ENCODE results near the gene STAT3. TPM values are rescaled to one million over a fixed set of nuclear protein-coding genes. Genes with fewer than 3 reads are reported as not detected.
"Not testable (repeated sequence)": the region's sequence is repeated elsewhere in the genome, so short reads cannot be mapped to it uniquely, and the experiment has no call there.

STAT3 gene
- polyA plus RNA-seq, 3 donors from 2014 or later = 110 to 205 (median 127) TPM

DNA sequence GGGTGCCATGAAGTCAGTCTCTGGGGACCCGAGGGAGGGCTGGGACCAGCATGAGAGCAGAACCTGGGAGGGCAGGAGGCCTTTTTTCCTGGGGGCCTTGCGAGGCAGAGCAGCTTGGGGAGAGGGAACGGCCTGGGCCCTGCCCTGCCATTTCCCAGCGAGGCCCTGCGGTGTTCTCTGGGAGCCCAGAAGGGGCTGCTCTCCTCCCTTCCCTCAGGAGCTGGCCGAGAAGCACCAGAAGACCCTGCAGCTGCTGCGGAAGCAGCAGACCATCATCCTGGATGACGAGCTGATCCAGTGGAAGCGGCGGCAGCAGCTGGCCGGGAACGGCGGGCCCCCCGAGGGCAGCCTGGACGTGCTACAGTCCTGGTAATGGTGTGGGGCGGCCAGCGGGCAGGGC is 88.3 kb downstream of the STAT3 start:
- not testable (repeated sequence) for H3K27ac Mint-ChIP-seq; H3K9me3 Mint-ChIP-seq; H3K27me3 Mint-ChIP-seq (ENCODE audit: low read depth in 3 of 3); H3K4me1 Mint-ChIP-seq; DNase-seq; H3K4me3 Mint-ChIP-seq
- peaks cover 17 to 42% (median 22%) of the 10 kb centered on the region in 3 donors for H3K36me3 Mint-ChIP-seq

DNA sequence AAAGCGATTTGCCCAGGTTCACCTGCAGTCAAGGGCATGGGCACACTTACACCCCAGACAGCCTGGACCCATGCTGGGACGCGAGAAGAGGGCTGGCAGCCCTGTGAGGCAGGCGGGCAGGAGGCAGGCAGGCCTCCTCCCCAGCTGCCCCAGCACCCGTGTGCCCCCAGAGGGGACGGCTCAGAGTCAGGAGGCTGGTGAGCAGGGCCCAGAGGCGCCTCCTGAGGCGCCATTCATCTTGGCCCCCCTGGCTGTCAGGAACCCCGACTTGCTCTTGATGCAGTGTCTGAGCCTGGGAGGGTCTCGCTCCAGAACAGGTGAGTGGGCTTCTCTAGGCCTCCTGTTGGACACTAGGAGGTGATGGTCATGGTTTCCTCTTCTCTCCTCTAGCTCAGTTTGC is 88.9 kb downstream of the STAT3 start:
- H3K27me3 Mint-ChIP-seq (ENCODE audit: low read depth in 3 of 3); DNase-seq; H3K9me3 Mint-ChIP-seq; H3K4me3 Mint-ChIP-seq; H3K27ac Mint-ChIP-seq; H3K4me1 Mint-ChIP-seq: not testable (repeated sequence)
- peaks cover 17 to 40% (median 22%) of the 10 kb centered on the region in 3 donors for H3K36me3 Mint-ChIP-seq

DNA sequence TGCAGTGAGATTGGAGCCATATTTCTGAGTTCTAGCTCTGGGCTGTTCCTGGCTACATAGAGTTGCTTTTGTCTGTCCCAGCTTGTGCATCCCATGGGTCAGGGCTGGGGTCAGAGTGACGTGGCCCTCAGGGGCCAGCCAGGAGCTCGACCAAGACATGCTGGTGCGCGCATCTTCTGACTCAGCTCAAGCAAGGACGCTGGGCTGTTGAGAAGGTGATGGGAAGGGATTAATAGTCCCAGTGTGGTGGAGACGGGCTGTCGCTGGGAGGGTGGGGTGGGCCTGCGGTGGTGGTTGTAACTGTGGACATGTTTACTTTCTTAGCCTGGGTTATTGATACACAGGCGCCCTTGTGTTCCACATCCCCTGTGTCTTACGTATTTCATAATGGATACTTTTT is 90.5 kb downstream of the STAT3 start:
- not testable (repeated sequence) for H3K9me3 Mint-ChIP-seq; H3K4me3 Mint-ChIP-seq; H3K4me1 Mint-ChIP-seq; H3K27ac Mint-ChIP-seq; H3K27me3 Mint-ChIP-seq (ENCODE audit: low read depth in 3 of 3); DNase-seq
- peaks cover 10 to 35% (median 15%) of the 10 kb centered on the region in 3 donors for H3K36me3 Mint-ChIP-seq

DNA sequence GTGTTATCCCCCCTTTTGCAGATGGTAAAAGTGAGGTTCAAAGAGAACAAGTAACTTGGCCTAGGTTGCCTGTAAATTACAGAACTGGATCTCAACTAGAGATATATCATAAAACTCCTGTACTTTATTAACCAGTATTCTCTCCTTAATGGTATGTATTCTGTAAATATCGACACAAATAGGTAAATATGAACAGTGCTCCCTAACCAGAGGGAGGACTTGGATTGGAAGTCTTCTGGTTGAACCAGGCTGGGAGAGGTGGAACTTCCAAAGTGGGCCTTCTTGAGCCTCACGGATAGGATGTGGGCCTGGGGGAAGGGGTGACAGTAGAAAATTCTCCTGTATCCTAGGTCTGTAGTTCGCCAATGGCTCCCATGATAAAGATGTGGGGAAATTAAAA is 92.2 kb downstream of the STAT3 start:
- no peaks in the 10 kb centered on the region for H3K27me3 Mint-ChIP-seq (ENCODE audit: low read depth in 3 of 3)
- peaks cover 4 to 25% (median 6%) of the 10 kb centered on the region in 3 donors for H3K36me3 Mint-ChIP-seq
- no peak for DNase-seq
- H3K4me1 Mint-ChIP-seq = peaks cover 5 to 17% of the 10 kb centered on the region in 2 donors
- no peak overlapping the region for H3K4me3 Mint-ChIP-seq
- H3K9me3 Mint-ChIP-seq = no peaks in the 10 kb centered on the region
- H3K27ac Mint-ChIP-seq = no peak overlapping the region

DNA sequence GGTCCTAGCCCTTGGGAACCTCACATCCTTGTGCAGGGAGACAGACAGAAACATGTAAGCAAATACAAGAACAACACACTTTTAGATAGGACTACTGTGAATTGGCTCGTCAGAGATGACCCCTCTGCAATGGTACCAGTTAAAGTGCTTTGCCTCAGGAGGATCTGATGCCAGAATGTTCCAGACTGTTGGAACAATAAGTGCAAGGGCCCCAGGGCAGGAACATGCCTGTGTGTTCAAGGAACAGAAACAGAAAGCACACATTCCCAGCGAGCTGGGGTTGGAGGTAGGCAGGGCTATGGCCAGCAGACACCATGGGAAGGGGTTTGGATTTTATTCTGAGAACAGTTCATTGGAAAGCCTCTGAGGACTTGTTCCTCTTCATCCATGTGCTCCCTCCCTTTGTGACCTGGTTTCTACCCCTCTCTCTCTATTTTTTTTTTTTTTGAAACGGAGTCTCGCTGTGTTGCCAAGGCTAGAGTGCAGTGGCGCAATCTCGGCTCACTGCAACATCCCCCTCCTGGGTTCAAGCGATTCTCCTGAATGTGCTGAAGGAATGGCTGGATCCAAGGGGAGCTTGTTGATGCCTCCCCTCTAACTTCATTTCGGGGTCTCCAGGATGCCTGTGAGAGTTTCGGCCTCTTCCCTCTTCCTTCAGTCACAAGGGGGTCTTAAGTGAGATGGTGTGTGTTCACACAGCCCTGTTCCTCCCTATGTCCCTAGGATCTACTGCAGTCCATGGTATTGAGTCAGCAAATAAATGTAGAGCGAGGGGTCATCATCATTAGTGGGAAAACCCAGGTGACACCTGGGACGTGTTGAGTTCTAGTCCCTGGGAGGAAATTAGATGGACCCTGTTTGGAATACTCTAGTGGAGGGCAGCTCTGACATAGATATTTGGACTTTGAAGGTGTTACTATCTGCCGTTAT is 93.5 kb downstream of the STAT3 start:
- DNase-seq = no peak
- Mint-ChIP-seq H3K9me3 (no peaks in the 10 kb centered on the region), H3K27me3 (ENCODE audit: low read depth in 3 of 3) (no peaks in the 10 kb centered on the region), H3K36me3 (peaks cover 4 to 22% (median 6%) of the 10 kb centered on the region in 3 donors), H3K27ac (peak overlapping the region in 1 of 6 donors; percentile 84), H3K4me1 (peaks cover 14 to 29% of the 10 kb centered on the region in 2 donors), H3K4me3 (no peak overlapping the region)

DNA sequence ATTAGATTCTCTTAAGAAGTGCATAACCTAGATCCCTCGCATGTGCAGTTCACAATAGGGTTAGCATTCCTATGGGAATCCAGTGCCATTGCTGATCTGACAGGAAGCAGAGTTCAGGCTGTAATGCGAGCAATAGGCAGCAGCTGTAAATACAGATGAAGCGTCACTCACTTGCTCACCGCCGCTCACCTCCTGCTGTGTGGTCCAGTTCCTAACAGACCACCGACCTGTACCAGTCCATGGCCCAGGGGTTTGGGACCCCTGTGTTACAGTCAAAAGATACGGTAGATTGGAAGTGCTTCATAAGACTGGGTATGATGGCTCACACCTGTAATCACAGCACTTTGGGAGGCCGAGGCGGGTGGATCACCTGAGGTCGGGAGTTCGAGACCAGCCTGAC is 97.1 kb downstream of the STAT3 start:
- peaks cover 38 to 58% of the 10 kb centered on the region in 2 donors for H3K4me1 Mint-ChIP-seq
- H3K4me3 Mint-ChIP-seq = no peak overlapping the region
- H3K9me3 Mint-ChIP-seq = no peaks in the 10 kb centered on the region
- H3K27me3 Mint-ChIP-seq (ENCODE audit: low read depth in 3 of 3) = peaks cover 1 to 2% (median 2%) of the 10 kb centered on the region in 3 donors
- peak overlapping the region in 3 of 6 donors; percentile 16 to 54 (median 22) for H3K27ac Mint-ChIP-seq
- no peak for DNase-seq
- peaks cover 4 to 21% (median 6%) of the 10 kb centered on the region in 3 donors for H3K36me3 Mint-ChIP-seq

DNA sequence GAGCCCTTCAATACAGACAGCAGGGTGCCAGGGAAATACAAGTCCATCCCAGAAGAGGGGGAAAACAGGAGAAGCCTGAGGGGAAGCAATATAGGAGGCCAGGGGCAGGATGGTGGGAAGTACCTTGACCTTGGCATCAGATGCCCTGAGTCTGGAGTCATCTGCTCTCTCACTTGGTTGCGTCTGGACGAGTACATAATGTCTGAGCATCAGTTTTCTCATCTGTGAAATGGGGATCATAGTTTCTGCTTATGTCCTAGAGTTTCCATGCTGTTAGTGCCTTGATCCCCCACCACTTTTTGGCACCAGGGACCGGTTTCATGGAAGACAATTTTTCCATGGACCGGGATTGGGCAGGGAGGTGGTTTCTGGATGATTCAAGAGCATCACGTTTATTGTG is 97.7 kb downstream of the STAT3 start:
- H3K36me3 Mint-ChIP-seq = peaks cover 3 to 16% (median 5%) of the 10 kb centered on the region in 3 donors
- H3K9me3 Mint-ChIP-seq = no peaks in the 10 kb centered on the region
- peaks cover 1 to 2% (median 2%) of the 10 kb centered on the region in 3 donors for H3K27me3 Mint-ChIP-seq (ENCODE audit: low read depth in 3 of 3)
- H3K27ac Mint-ChIP-seq = peak overlapping the region; percentile 13 to 91 (median 82)
- H3K4me1 Mint-ChIP-seq = peaks cover 40 to 59% of the 10 kb centered on the region in 2 donors
- H3K4me3 Mint-ChIP-seq = peak overlapping the region in 4 of 5 donors; percentile 3 to 20 (median 12)
- DNase-seq = no peak

DNA sequence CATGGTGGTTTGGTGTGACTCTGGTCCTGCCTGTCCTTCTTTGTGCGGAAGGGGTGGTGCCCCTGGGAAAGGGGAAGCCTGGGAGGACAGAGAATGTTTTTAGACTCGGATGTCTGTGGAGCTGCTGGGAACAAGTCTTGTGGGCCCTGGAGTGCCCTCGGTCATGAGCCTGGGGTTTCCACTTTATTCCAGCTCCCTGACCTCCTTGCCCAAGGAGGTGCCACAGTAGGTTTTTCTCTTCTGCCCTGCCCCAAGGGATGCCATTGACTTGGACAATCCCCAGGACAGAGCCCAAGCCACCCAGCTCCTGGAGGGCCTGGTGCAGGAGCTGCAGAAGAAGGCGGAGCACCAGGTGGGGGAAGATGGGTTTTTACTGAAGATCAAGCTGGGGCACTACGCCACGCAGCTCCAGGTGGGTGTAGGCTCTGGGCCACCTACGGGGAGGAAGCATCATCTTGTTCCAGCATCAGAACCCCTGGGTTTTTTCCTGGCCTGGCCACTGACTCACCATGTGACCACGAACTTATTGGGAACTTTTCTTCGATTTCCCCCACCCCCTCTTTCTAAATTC is 98.5 kb downstream of the STAT3 start:
- no peak for DNase-seq
- H3K27me3 Mint-ChIP-seq (ENCODE audit: low read depth in 3 of 3) = peaks cover 1 to 2% (median 2%) of the 10 kb centered on the region in 3 donors
- H3K4me1 Mint-ChIP-seq = peaks cover 40 to 59% of the 10 kb centered on the region in 2 donors
- H3K9me3 Mint-ChIP-seq = no peaks in the 10 kb centered on the region
- H3K4me3 Mint-ChIP-seq = peak overlapping the region; percentile 68 to 88 (median 85)
- H3K27ac Mint-ChIP-seq = peak overlapping the region; percentile 54 to 91 (median 84)
- peaks cover 0 to 8% (median 0%) of the 10 kb centered on the region in 3 donors for H3K36me3 Mint-ChIP-seq

DNA sequence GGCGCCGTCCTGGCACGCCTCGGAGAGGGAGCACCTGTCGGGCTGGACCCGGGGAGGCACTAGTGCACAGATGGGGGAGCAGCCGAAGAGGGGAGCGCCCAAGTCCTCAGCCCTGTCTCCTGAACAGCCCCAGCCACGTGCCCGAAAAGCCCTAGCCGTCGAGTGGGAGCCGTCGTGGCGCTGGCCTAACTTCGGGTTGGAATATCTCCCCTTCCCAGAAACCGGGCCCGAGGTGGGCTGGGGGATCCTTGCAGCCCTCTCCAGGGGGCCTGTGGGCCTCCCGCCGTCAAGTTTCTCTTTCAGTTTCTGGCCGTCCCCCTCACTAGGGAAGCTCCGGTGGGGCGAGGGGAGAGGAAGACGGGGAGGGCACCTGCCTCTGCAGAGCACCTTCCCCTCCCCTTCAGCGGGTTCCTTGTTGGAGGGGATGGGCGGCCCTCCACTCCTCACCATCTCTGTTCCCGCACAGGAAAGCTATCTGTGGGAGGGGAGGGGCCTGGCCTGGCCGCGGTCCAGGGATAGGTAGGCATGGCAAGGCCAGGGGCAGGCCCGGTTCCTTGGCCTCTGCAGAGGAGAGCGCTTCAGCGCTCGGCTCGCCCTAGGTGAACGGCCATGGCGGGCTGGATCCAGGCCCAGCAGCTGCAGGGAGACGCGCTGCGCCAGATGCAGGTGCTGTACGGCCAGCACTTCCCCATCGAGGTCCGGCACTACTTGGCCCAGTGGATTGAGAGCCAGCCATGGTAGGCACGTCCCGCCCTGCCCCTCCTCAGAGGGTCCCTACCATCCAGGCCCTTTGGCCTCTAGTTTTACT is 99.2 kb downstream of the STAT3 start:
- peak overlapping the region; percentile 80 to 88 (median 87) for H3K4me3 Mint-ChIP-seq
- H3K9me3 Mint-ChIP-seq = no peaks in the 10 kb centered on the region
- peaks cover 0 to 8% (median 0%) of the 10 kb centered on the region in 3 donors for H3K36me3 Mint-ChIP-seq
- peak overlapping the region; percentile 54 to 91 (median 86) for H3K27ac Mint-ChIP-seq
- H3K4me1 Mint-ChIP-seq = peaks cover 40 to 59% of the 10 kb centered on the region in 2 donors
- peak; percentile 52 to 61 (median 56) for DNase-seq
- peaks cover 1 to 2% (median 2%) of the 10 kb centered on the region in 3 donors for H3K27me3 Mint-ChIP-seq (ENCODE audit: low read depth in 3 of 3)

DNA sequence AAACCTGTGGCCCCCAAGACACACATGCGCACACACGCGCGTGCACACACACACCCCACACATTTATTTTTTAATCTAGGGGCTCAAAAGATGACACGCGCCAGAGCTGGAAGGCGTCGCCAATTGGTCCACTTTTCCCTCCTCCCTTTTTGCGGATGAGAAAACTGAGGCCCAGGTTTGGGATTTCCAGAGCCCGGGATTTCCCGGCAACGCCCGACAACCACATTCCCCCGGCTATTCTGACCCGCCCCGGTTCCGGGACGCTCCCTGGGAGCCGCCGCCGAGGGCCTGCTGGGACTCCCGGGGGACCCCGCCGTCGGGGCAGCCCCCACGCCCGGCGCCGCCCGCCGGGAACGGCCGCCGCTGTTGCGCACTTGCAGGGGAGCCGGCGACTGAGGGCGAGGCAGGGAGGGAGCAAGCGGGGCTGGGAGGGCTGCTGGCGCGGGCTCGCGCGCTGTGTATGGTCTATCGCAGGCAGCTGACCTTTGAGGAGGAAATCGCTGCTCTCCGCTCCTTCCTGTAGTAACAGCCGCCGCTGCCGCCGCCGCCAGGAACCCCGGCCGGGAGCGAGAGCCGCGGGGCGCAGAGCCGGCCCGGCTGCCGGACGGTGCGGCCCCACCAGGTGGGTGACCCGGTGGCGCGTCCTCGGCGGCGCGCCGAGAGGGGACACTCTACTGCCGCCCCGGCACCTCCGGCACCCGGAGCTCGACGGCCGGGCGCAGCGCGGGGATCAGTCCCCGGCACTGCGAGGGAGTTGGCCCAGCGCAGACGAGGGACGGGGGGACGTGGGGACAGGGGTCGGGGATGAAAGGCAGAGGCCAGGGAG is 100.1 kb downstream of the STAT3 start, which contains the start of gene STAT5A:
TSS of gene STAT5A (plus strand) at position 522 of the 826 bp plus-strand sequence. CDS start 914 bp downstream, outside the sequence.
- DNase-seq = peak; percentile 84 to 85 (median 85)
- H3K27me3 Mint-ChIP-seq (ENCODE audit: low read depth in 3 of 3) = peaks cover 1 to 2% (median 2%) of the 10 kb centered on the region in 3 donors
- H3K36me3 Mint-ChIP-seq = peaks cover 0 to 4% (median 0%) of the 10 kb centered on the region in 3 donors
- H3K9me3 Mint-ChIP-seq = no peaks in the 10 kb centered on the region
- peaks cover 40 to 54% of the 10 kb centered on the region in 2 donors for H3K4me1 Mint-ChIP-seq
- peak within 1 kb of the TSS; percentile 87 to 92 (median 88) for H3K4me3 Mint-ChIP-seq
- H3K27ac Mint-ChIP-seq = peak within 1 kb of the TSS; percentile 91 to 96 (median 94)

DNA sequence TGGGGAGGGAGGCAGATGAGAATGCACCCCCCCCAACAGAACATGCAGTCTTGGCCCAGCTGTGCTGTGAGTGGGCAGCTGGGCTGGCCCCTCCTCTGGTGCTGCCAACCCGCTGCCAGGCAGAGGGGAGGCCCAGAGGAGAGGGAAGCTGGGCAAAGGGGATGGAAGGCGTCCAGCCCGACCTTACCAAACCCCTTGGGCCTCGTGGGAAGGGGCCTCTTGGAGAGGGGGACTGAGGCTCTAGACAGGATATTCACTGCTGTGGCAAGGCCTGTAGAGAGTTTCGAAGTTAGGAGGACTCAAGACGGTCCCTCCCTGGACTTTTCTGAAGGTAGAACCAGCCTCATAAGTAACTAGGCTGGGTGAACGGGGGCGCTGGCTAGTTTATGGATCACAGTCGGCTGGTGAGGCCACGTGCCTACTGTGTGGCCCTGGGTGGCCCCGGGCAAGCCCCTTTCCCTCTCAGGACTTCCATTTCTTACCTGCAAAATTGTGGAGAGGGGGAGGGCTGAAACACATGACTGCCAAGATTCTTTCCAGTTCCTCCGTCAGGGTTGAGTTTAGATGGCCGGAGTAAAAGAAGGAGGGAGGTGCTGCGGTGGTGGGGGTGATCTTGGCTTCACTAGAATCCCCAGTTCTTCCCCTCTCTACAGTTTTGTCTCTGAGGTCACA is 100.8 kb downstream of the STAT3 start:
- DNase-seq = peak; percentile 31 to 60 (median 41)
- Mint-ChIP-seq H3K4me3 (peak overlapping the region; percentile 86 to 92 (median 88)), H3K9me3 (no peaks in the 10 kb centered on the region), H3K4me1 (peaks cover 40 to 54% of the 10 kb centered on the region in 2 donors), H3K27ac (peak overlapping the region; percentile 89 to 96 (median 94)), H3K27me3 (ENCODE audit: low read depth in 3 of 3) (peaks cover 1 to 2% (median 2%) of the 10 kb centered on the region in 3 donors), H3K36me3 (peaks cover 0 to 4% (median 0%) of the 10 kb centered on the region in 3 donors)
